Peyer's patch (tissue), 4 donors: Measurements from ENCODE around the gene MTSS2. TPM values are rescaled to one million over a fixed set of nuclear protein-coding genes. Genes with fewer than 3 reads are reported as not detected.

ENCODE experiments used
- DNase-seq, 3 donors: peaks; one replicate each; pipeline ENCODE4 v3.0.0-alpha.2; 2017 to 2019
- H3K27ac ChIP-seq, 4 donors: fragments of 200-600 bp; sonication (generic); one replicate each; pipeline ENCODE4 v1.5.1; 2016 to 2019
- H3K27me3 ChIP-seq, 2 donors: fragments of 200-600 bp; sonication (generic); one replicate each; pipeline ENCODE4 v1.5.1; 2019
- H3K36me3 ChIP-seq, 3 donors: fragments of 200-600 bp; sonication (generic); one replicate each; pipeline ENCODE4 v1.5.1; 2016 to 2019
- H3K4me1 ChIP-seq, 4 donors: fragments of 200-600 bp; sonication (generic); one replicate each; pipeline ENCODE4 v1.5.1; 2016 to 2019
- H3K4me3 ChIP-seq, 4 donors: fragments of 200-600 bp; sonication (generic); 1 replicate in 3 of 4; 2 replicates in 1 of 4; pipeline ENCODE4 v1.5.1; 2016 to 2019; ENCODE audit warnings: mild to moderate bottlenecking in 1 of 4
- H3K9me3 ChIP-seq, 4 donors: fragments of 200-600 bp; sonication (generic); one replicate each; pipeline ENCODE4 v1.5.1; 2016 to 2019; ENCODE audit warnings: mild to moderate bottlenecking in 1 of 4
- POLR2A ChIP-seq, 2 donors: fragments of 450-650 bp; IDR thresholded peaks; one replicate each; pipeline ENCODE4 v1.5.1; 2017; ENCODE audit warnings: antibody characterized with exemption in 2 of 2, mild to moderate bottlenecking in 2 of 2, moderate library complexity in 2 of 2
- total RNA-seq, 4 donors: library from RNA; depleted of rRNA; stranded (reverse); fragments of >200 nt; gene quantifications; one replicate each; pipeline ENCODE4 v1.1.0, GENCODE V29; 2016
- TF ChIP-seq, protein P1 (sequence below), 6 experiments: fragments of 450-650 bp in 4 of 6; fragments of 200-600 bp in 2 of 6; sonication (generic) in 1 of 6; IDR thresholded peaks; one replicate each; pipeline ENCODE4 v1.5.1; 2017 to 2019; ENCODE audit warnings: antibody characterized with exemption in 6 of 6, mild to moderate bottlenecking in 3 of 6, moderate library complexity in 1 of 6

Gene MTSS2
- total RNA-seq, 4 donors from 2014 or later = 12.1 to 115 (median 30.4) TPM

DNA sequence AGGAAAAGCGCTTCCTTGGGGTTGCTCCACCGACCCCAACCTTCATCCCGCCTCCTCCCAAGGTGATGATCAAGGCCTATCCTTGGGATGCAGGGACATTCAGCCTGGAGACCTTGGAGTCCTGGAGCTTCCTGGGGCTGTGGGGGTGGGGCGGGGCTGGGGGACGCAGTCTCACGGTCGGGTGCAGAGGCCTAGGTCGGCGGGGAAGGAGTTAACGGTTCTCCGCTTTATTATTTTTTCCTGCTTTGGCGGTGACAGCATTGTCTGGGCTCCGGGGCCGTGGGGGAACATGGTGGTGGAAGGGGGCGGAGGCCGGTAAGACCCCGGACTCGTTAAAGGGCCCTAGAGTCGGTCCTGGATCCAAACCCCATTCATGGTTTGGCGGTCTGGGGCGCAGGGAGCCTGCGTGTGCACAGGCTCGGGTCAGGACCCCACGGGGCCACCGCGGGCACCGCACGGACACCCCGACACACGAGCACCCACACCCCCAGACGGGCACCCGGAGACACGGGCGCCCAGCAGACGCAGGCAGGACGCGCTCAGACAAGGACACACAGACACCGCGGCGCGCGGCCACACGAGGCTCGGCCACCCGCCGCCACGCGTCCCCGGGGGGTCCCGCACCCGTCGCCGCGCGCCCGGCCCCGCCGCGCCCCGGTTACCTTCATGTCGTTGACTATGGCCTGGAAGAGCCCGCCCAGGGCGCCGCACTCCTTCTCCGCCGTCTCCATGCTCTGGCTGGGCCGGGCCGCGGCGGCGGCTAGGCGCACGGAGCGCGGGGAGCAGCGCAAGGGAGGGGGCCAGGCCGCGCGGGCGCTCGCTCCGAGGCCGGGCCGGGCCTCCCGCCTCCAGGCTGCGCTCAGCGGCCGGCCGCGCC lies 554 bp downstream of the MTSS2 start:
- no peak for TF ChIP-seq POLR2A (IDR thresholded peaks at IDR 0.05)
- TF ChIP-seq, protein P1, sequence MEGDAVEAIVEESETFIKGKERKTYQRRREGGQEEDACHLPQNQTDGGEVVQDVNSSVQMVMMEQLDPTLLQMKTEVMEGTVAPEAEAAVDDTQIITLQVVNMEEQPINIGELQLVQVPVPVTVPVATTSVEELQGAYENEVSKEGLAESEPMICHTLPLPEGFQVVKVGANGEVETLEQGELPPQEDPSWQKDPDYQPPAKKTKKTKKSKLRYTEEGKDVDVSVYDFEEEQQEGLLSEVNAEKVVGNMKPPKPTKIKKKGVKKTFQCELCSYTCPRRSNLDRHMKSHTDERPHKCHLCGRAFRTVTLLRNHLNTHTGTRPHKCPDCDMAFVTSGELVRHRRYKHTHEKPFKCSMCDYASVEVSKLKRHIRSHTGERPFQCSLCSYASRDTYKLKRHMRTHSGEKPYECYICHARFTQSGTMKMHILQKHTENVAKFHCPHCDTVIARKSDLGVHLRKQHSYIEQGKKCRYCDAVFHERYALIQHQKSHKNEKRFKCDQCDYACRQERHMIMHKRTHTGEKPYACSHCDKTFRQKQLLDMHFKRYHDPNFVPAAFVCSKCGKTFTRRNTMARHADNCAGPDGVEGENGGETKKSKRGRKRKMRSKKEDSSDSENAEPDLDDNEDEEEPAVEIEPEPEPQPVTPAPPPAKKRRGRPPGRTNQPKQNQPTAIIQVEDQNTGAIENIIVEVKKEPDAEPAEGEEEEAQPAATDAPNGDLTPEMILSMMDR (IDR thresholded peaks at IDR 0.05) = no peak
- DNase-seq = no peak
- Histone ChIP-seq H3K4me1 (peaks cover 0 to 81% (median 8%) of the 10 kb centered on the region in 4 donors), H3K9me3 (no peaks in the 10 kb centered on the region), H3K4me3 (peak overlapping the region; percentile 41 to 69 (median 55)), H3K27me3 (no peaks in the 10 kb centered on the region), H3K36me3 (no peaks in the 10 kb centered on the region), H3K27ac (peak overlapping the region; percentile 57 to 84 (median 70))

DNA sequence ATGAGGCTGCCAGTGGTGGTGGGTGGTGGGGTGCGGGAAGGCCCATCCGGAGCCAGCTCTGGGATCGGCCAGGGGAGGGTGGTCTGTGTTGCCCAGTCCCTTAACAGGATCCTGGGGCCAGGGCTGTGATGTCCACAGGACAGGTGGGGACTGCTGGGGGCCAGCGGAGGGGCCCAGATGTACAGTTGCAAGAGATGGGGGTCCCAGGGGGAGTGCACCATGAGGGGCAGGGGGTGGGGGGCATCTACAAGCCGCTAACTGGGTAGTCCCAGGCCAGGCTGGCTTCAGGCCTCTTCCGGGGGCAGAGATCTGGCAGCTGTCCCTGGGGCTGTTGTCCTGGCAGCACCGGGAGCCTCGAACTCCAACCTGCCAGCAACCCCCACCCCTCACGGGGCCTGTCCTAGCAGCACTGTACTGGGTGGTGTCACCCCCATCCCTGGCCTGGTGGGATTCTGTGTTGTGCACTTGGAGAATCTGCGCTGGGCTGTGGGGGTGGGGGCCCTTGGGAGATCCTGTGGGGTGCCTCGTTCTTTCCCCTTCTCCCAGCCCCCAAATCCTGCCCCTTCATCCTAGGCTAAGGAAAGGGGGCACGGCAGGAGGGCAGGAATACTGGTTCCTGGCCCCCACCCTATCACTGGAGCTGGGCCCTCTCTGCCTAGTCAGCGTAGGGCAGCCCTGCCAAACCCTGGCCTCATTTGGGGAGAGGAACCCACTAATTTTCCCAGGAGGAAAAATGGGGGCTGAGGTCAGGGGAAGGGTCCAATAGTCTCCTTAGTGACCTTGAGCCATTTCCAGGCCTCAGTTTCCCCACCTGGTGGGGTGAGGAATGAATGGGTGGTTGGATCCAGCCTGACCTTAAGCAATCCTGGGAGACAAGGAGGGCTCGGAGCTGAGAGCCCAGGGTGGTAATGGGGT lies 1.4 kb downstream of the MTSS2 start:
- H3K27me3 ChIP-seq = no peaks in the 10 kb centered on the region
- peak overlapping the region; percentile 57 to 84 (median 68) for H3K27ac ChIP-seq
- H3K9me3 ChIP-seq = no peaks in the 10 kb centered on the region
- H3K36me3 ChIP-seq = peaks cover 0 to 3% (median 0%) of the 10 kb centered on the region in 3 donors
- DNase-seq = no peak
- TF ChIP-seq POLR2A (IDR thresholded peaks at IDR 0.05) = no peak
- TF ChIP-seq, protein P1 (IDR thresholded peaks at IDR 0.05) = no peak
- peak overlapping the region; percentile 41 to 69 (median 55) for H3K4me3 ChIP-seq
- peaks cover 0 to 75% (median 8%) of the 10 kb centered on the region in 4 donors for H3K4me1 ChIP-seq

- DNase-seq = no peak
- Histone ChIP-seq H3K27me3 (no peaks in the 10 kb centered on the region), H3K4me3 (peak overlapping the region in 2 of 4 donors; percentile 58 to 69), H3K36me3 (peaks cover 0 to 13% (median 0%) of the 10 kb centered on the region in 3 donors), H3K9me3 (no peaks in the 10 kb centered on the region), H3K27ac (peak overlapping the region in 3 of 4 donors; percentile 19 to 79 (median 57)), H3K4me1 (peaks cover 0 to 65% (median 8%) of the 10 kb centered on the region in 4 donors)
- TF ChIP-seq, protein P1 (IDR thresholded peaks at IDR 0.05) = no peak
- no peak for TF ChIP-seq POLR2A (IDR thresholded peaks at IDR 0.05)
Measured at GRCh38 chr16:70683146-70683944, 2.5 kb downstream of the MTSS2 start.

GRCh38 chr16:70682239-70683145 lies 3.4 kb downstream of the MTSS2 start:
- H3K36me3 ChIP-seq = peaks cover 0 to 22% (median 0%) of the 10 kb centered on the region in 3 donors

More at GRCh38 chr16:70682239-70683145, 3.4 kb downstream of the MTSS2 start:
- H3K9me3 ChIP-seq = no peaks in the 10 kb centered on the region
- TF ChIP-seq POLR2A (IDR thresholded peaks at IDR 0.05) = no peak
- TF ChIP-seq, protein P1 (IDR thresholded peaks at IDR 0.05) = no peak
- peaks cover 0 to 56% (median 8%) of the 10 kb centered on the region in 4 donors for H3K4me1 ChIP-seq
- no peak for DNase-seq
- peak overlapping the region in 3 of 4 donors; percentile 35 to 79 (median 53) for H3K27ac ChIP-seq
- no peaks in the 10 kb centered on the region for H3K27me3 ChIP-seq
- peak overlapping the region in 2 of 4 donors; percentile 3 to 58 for H3K4me3 ChIP-seq
